ENCODE data around the gene THSD4. TPM values are rescaled to one million over a fixed set of nuclear protein-coding genes. Genes with fewer than 3 reads are reported as not detected.
A peak's percentile ranks its signal among the peaks of the same experiment; 100 is the strongest.

THSD4 gene
- total RNA-seq, 1 donor, result 50.9 TPM

DNA sequence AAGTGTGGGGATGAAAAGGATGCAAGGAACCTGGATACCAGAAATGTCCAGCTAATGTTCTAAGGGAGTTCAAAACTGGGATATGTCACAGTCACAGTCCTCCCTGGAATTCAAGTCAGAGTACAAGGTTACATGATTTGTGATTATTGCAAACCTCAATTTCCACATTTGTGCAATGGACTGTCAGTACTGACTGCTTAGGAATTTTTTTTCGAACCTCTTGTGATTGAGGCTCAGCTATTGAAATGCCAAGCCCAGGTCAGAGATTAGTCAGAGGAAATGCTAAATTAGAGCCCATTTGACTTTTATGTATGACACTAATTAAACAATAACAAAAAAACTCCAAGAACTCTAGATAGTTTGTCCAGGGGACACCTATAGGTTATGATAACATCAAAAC, 210.2 kb downstream of the THSD4 start:
- DNase-seq (ENCODE audit: low read depth), result peak; percentile 38
- no peak overlapping the region for H3K4me3 ChIP-seq (ENCODE audit: low read depth, low read length)
- TF ChIP-seq, protein P1, sequence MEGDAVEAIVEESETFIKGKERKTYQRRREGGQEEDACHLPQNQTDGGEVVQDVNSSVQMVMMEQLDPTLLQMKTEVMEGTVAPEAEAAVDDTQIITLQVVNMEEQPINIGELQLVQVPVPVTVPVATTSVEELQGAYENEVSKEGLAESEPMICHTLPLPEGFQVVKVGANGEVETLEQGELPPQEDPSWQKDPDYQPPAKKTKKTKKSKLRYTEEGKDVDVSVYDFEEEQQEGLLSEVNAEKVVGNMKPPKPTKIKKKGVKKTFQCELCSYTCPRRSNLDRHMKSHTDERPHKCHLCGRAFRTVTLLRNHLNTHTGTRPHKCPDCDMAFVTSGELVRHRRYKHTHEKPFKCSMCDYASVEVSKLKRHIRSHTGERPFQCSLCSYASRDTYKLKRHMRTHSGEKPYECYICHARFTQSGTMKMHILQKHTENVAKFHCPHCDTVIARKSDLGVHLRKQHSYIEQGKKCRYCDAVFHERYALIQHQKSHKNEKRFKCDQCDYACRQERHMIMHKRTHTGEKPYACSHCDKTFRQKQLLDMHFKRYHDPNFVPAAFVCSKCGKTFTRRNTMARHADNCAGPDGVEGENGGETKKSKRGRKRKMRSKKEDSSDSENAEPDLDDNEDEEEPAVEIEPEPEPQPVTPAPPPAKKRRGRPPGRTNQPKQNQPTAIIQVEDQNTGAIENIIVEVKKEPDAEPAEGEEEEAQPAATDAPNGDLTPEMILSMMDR (IDR thresholded peaks at IDR 0.05; ENCODE audit: insufficient read depth, low read length), result no peak

DNA sequence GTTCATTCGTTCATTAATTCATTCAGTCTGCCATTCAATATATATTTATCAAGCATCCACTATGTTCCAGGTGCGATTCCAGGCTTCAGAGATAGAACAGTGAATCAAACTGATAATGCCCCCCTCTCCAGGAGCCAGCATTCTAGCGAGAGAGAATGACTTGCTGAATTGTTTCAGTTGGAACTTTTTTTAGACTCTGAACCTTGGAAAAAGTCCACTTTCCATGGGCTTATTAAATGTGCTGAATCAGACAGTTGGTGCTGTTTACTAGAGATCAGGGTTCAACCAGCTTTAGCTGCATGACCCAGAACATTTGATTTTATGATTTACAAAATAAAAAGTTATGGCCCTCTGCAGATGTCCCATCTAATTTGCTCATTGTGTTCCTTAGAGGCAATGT, 213.2 kb downstream of the THSD4 start:
- peak; percentile 35 for DNase-seq (ENCODE audit: low read depth)

DNA sequence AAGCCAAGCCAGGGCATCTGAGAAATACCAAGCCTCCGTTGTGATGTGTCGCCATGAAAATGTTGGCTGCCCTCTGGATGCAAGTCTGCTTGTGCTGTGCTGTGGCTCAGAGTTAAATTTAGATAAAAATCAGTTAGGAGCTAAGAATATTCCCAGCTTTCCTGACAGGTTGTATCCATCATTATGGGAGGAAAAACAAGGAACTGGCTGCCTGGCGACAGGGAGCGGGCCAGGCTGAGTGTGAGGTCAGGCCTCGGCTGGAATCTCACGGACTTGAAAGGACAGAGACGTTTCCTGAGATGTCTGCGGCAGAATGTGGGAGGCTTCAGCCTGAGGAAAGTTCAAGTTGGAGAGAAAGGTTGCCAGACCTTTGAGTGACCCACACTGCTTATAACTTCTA, 213.8 kb downstream of the THSD4 start:
- H3K4me3 ChIP-seq (ENCODE audit: low read depth, low read length), result no peak overlapping the region
- DNase-seq (ENCODE audit: low read depth), result peak; percentile 90
- TF ChIP-seq, protein P1 (IDR thresholded peaks at IDR 0.05; ENCODE audit: insufficient read depth, low read length), result no peak

More for the DNA sequence above, 213.2 kb downstream of the THSD4 start:
- TF ChIP-seq, protein P1 (IDR thresholded peaks at IDR 0.05; ENCODE audit: insufficient read depth, low read length), result no peak
- no peak overlapping the region for H3K4me3 ChIP-seq (ENCODE audit: low read depth, low read length)

DNA sequence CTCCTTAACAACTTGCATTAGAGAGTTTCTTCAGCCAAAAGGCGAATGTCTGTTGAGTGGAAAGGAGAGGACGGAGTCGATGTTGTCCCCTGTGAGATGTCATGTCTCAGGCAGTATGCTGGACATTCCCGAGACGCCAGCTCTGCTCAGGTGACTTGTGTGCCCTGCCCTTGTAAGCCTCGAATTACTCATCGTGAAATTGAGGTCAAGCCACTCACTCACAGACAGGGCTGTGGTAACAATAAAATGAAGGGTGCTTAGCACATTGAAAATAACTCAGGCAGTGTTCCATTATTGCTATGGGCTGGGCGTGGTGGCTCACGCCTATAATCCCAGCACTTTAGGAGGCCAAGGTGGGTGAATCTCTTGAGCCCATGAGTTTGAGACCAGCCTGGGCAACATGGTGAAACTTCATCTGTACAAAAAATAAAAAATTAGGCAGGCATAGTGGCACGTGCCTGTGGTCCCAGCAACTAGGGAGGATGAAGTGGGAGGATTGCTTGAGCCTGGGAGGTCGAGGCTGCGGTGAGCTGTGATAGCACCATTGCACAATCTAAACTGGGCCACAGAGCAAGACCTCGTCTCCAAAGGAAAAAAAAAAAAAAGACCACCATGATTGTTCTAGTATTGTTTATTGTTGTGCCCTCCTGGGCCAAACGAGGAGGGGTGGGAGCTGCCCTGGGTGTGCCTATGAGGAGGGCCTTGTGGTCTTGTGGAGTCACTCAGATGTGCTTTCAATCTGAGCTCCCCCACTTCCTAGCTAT, 214.4 kb downstream of the THSD4 start:
- DNase-seq (ENCODE audit: low read depth), result peak; percentile 53
- TF ChIP-seq, protein P1 (IDR thresholded peaks at IDR 0.05; ENCODE audit: insufficient read depth, low read length), result no peak
- H3K4me3 ChIP-seq (ENCODE audit: low read depth, low read length), result no peak overlapping the region

DNA sequence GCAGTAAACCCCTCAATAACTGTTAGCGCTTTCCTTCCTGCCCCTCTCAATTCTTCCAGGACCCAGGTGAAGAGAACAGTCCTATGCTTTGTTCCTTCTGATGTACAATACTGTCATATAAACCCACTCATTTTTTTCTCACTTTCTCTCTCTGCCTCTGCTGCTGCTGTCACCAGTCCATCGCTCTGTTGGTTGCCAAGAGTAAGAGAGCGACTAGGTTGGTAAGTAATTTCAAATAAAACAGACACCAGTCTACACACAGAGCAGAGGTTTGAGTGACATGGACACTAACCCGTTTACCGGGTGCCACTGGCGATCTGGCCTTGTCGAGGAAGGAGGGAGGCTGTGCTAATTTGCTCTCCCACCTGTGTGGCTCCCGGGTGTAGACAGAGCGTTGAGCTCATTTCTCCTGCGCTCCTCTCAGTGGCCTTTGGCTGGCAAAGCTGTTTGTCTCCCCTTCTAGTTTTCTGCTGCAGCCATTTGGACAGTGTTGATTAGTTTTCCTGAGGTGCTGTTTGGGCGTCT, 215.4 kb downstream of the THSD4 start:
- no peak for DNase-seq (ENCODE audit: low read depth)

DNA sequence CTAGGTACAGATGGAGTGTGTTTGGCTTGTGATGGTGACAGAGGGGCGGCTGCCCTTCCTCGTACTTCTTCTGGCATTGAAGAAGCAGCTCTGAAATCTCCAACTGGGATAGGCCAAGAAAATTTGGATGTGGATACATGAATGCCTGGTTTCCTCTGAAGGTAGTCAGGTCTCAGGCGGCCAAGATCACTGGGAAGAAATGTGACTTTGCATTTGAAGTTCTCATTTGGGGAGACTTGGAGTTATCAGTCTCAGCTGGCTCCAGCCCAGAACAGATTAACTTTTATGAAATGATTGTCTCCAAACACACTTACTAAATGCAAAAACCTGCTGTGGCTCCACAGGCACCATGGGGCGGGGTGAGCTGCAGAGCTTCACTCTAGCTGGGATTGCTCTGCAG, 215.9 kb downstream of the THSD4 start:
- no peak overlapping the region for H3K4me3 ChIP-seq (ENCODE audit: low read depth, low read length)
- no peak for DNase-seq (ENCODE audit: low read depth)

More for the DNA sequence above, 215.4 kb downstream of the THSD4 start:
- TF ChIP-seq, protein P1 (IDR thresholded peaks at IDR 0.05; ENCODE audit: insufficient read depth, low read length), result no peak
- no peak overlapping the region for H3K4me3 ChIP-seq (ENCODE audit: low read depth, low read length)

More for the DNA sequence above, 215.9 kb downstream of the THSD4 start:
- TF ChIP-seq, protein P1 (IDR thresholded peaks at IDR 0.05; ENCODE audit: insufficient read depth, low read length), result no peak

Measured in fibroblast of the aortic adventitia (primary cell).